K562 (cell line): ENCODE data around the gene SLC17A9. TPM values are rescaled to one million over a fixed set of nuclear protein-coding genes. Genes with fewer than 3 reads are reported as not detected.

ENCODE experiments used
- ADNP ChIP-seq: fragments of 200-800 bp; sonication (Bioruptor generic); IDR thresholded peaks from 2 replicates; pipeline ENCODE4 v1.6.1; 2016; ENCODE audit warnings: missing genetic modification characterization, missing compliant biosample characterization
- HEY1 ChIP-seq: fragments of 250-450 bp; sonication (Bioruptor Pico); IDR thresholded peaks from 2 replicates; pipeline ENCODE4 v1.5.0; 2020; ENCODE audit warnings: mild to moderate bottlenecking, moderate library complexity, borderline replicate concordance
- LEF1 ChIP-seq: fragments of 450-650 bp; IDR thresholded peaks from 2 replicates; pipeline ENCODE4 v1.6.1; 2016; ENCODE audit warnings: mild to moderate bottlenecking
- MAFK ChIP-seq: IDR thresholded peaks from 2 replicates; pipeline ENCODE4 v1.6.1; 2011; ENCODE audit warnings: low read length, improper control_type of control experiment
- MCM3 ChIP-seq: fragments of 450-650 bp; IDR thresholded peaks from 2 replicates; pipeline ENCODE4 v1.6.1; 2016
- RBM15 ChIP-seq: fragments of 200-400 bp; formaldehyde crosslinking; IDR thresholded peaks from 2 replicates; pipeline ENCODE4 v1.6.1; 2018; ENCODE audit warnings: mild to moderate bottlenecking, low read length, moderate library complexity; ENCODE audit not compliant: insufficient read depth
- SMAD2 ChIP-seq: fragments of 150-350 bp; IDR thresholded peaks from 2 replicates; pipeline ENCODE4 v1.6.1; 2014; ENCODE audit warnings: low read depth, mild to moderate bottlenecking, low read length
- SMARCA5 ChIP-seq: fragments of 450-650 bp; IDR thresholded peaks from 2 replicates; pipeline ENCODE4 v1.6.1; 2016
- YY1 ChIP-seq, 3 experiments: IDR thresholded peaks; 2 replicates each; pipeline ENCODE4 v1.6.1; 2011; ENCODE audit warnings: low read length in 2 of 3, mild to moderate bottlenecking in 2 of 3, moderate library complexity in 2 of 3, borderline replicate concordance in 1 of 3, control low read depth in 1 of 3, low read depth in 1 of 3; ENCODE audit not compliant: insufficient read depth in 3 of 3, insufficient replicate concordance in 2 of 3, control insufficient read depth in 1 of 3, insufficient read length in 1 of 3; ENCODE audit errors: extremely low read depth in 1 of 3
- polyA plus RNA-seq, 8 experiments: library from polyadenylated mRNA; depleted of rRNA in 4 of 8; stranded (reverse) in 5 of 8; unstranded in 3 of 8; fragments of >200 nt; fragmentation: Nextera tagmentation in 2 of 8; fragmentation: Illumina TruSeq in 1 of 8; extraction: Ambion mirVana in 2 of 8; extraction: Trizol in 1 of 8; gene quantifications; 2 replicates each; pipeline versions ENCODE4 v1.2.1 to v1.2.3, GENCODE V29; 2011 to 2014; ENCODE audit warnings: inconsistent platforms in 1 of 8, missing spikeins in 1 of 8
- total RNA-seq, 7 experiments: library from RNA; depleted of rRNA in 6 of 7; stranded (reverse); fragments of >200 nt in 6 of 7; fragmentation: Illumina TruSeq in 2 of 7; extraction: Trizol in 2 of 7; gene quantifications; 2 replicates each; pipeline versions ENCODE4 v1.2.1 to v1.2.3, GENCODE V29; 2011 to 2021; ENCODE audit warnings: low replicate concordance in 1 of 7
- TF ChIP-seq, protein P1 (sequence below): fragments of 450-650 bp; conservative IDR thresholded peaks from 2 replicates; pipeline ENCODE4 v1.6.1; 2016; ENCODE audit warnings: missing genetic modification characterization, low read depth, mild to moderate bottlenecking, control low read depth, missing compliant biosample characterization
- TF ChIP-seq, protein P2 (sequence below), 2 experiments: fragments of 250-450 bp in 1 of 2; fragments of 450-650 bp in 1 of 2; sonication (Bioruptor Pico) in 1 of 2; IDR thresholded peaks; 2 replicates each; pipeline versions ENCODE4 v1.6.1 to v1.8.0; 2016 to 2021; ENCODE audit warnings: mild to moderate bottlenecking in 2 of 2, moderate library complexity in 2 of 2, missing compliant biosample characterization in 1 of 2, missing genetic modification characterization in 1 of 2
- TF ChIP-seq, protein P3 (sequence below): fragments of 450-650 bp; formaldehyde crosslinking; IDR thresholded peaks from 2 replicates; pipeline ENCODE4 v1.4.0; 2020; ENCODE audit warnings: mild to moderate bottlenecking, mixed read lengths
- TF ChIP-seq, protein P4 (sequence below): fragments of 450-650 bp; formaldehyde crosslinking; IDR thresholded peaks from 2 replicates; pipeline ENCODE4 v1.4.0; 2022; ENCODE audit warnings: missing genetic modification characterization
- TF ChIP-seq, protein P5 (sequence below): fragments of 450-650 bp; IDR thresholded peaks from 2 replicates; pipeline ENCODE4 v1.6.1; 2016

Gene SLC17A9
- total and polyA plus RNA-seq, 9 of the 15 experiments (the other 6 are each of a cell fraction or from before 2014, with no cell fraction given), result 0.04 to 0.31 TPM; not detected in 7

DNA sequence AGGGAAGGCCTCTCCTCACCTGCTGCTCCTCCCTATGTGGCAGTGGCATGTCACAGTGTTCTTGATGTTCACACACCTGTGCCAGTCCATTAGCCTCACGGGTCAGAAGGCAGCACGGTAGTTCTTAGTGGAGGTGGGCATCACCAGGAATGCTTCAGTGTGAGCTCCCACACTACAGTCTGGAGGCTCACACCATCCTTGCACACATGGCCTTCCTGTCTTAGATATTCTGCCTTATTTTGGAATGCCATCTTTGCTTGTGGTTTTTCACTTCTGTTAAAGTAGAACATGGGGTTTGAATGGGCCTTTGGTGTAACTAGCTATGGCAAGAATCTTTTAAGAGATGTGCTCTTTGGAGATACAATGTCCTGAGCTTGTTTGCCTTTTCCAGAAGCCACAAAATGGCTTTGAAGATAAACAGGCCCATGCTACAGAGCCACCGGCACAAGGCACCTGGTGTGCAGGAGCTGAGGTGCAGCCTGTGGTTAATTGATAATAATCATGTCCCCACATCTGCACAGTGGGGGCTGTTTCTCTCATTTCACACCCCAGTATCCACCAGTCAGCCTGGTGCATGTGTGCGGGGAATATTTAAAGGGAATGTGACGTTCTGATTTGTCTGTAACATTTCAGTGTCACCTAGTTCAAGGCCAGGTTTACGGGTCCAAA, 3.2 kb upstream of the SLC17A9 start (continued):
- TF ChIP-seq, protein P1, sequence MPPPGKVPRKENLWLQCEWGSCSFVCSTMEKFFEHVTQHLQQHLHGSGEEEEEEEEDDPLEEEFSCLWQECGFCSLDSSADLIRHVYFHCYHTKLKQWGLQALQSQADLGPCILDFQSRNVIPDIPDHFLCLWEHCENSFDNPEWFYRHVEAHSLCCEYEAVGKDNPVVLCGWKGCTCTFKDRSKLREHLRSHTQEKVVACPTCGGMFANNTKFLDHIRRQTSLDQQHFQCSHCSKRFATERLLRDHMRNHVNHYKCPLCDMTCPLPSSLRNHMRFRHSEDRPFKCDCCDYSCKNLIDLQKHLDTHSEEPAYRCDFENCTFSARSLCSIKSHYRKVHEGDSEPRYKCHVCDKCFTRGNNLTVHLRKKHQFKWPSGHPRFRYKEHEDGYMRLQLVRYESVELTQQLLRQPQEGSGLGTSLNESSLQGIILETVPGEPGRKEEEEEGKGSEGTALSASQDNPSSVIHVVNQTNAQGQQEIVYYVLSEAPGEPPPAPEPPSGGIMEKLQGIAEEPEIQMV (tag), result no peak
- TF ChIP-seq HEY1 (CRISPR knock-in tag) (no peak), RBM15 (no peak), ADNP (no peak), MAFK (no peak), MCM3 (no peak), LEF1 (no peak), YY1 (IDR thresholded peaks at IDR 0.05; ENCODE audit: borderline replicate concordance in 1 of 3, control insufficient read depth in 1 of 3, extremely low read depth in 1 of 3, insufficient read depth in 3 of 3, insufficient read length in 1 of 3, insufficient replicate concordance in 2 of 3, low read depth in 1 of 3, low read length in 2 of 3) (no peak), SMAD2 (no peak), SMARCA5 (no peak)
- TF ChIP-seq, protein P2, sequence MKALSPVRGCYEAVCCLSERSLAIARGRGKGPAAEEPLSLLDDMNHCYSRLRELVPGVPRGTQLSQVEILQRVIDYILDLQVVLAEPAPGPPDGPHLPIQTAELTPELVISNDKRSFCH (CRISPR knock-in tag; IDR thresholded peaks at IDR 0.05), result no peak
- TF ChIP-seq, protein P2 (tag; IDR thresholded peaks at IDR 0.05), result no peak
- TF ChIP-seq, protein P3, sequence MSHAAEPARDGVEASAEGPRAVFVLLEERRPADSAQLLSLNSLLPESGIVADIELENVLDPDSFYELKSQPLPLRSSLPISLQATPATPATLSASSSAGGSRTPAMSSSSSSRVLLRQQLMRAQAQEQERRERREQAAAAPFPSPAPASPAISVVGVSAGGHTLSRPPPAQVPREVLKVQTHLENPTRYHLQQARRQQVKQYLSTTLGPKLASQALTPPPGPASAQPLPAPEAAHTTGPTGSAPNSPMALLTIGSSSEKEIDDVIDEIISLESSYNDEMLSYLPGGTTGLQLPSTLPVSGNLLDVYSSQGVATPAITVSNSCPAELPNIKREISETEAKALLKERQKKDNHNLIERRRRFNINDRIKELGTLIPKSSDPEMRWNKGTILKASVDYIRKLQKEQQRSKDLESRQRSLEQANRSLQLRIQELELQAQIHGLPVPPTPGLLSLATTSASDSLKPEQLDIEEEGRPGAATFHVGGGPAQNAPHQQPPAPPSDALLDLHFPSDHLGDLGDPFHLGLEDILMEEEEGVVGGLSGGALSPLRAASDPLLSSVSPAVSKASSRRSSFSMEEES (CRISPR knock-in tag), result no peak
- TF ChIP-seq, protein P4, sequence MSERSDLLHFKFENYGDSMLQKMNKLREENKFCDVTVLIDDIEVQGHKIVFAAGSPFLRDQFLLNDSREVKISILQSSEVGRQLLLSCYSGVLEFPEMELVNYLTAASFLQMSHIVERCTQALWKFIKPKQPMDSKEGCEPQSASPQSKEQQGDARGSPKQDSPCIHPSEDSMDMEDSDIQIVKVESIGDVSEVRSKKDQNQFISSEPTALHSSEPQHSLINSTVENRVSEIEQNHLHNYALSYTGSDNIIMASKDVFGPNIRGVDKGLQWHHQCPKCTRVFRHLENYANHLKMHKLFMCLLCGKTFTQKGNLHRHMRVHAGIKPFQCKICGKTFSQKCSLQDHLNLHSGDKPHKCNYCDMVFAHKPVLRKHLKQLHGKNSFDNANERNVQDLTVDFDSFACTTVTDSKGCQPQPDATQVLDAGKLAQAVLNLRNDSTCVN (CRISPR knock-in tag), result no peak
- TF ChIP-seq, protein P5, sequence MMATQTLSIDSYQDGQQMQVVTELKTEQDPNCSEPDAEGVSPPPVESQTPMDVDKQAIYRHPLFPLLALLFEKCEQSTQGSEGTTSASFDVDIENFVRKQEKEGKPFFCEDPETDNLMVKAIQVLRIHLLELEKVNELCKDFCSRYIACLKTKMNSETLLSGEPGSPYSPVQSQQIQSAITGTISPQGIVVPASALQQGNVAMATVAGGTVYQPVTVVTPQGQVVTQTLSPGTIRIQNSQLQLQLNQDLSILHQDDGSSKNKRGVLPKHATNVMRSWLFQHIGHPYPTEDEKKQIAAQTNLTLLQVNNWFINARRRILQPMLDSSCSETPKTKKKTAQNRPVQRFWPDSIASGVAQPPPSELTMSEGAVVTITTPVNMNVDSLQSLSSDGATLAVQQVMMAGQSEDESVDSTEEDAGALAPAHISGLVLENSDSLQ, result no peak
